HK-2 (cell line): ENCODE results near the gene HCN2.
A peak's percentile ranks its signal among the peaks of the same experiment; 100 is the strongest.
"Not testable (repeated sequence)": the region's sequence is repeated elsewhere in the genome, so short reads cannot be mapped to it uniquely, and the experiment has no call there.

Experiments used
- DNase-seq: peaks from one replicate; pipeline ENCODE4 v3.0.0-alpha.2; 2018; ENCODE audit not compliant: unreplicated experiment

Gene HCN2

GRCh38 chr19:620166-620862 is 30.6 kb downstream of the HCN2 start:
- no peak for DNase-seq

- not testable (repeated sequence) for DNase-seq
These were observed 31.5 kb downstream of the HCN2 start for GRCh38 chr19:621191-621590.

GRCh38 chr19:621819-622218 is 32.1 kb downstream of the HCN2 start:
- no peak for DNase-seq

- DNase-seq, result no peak
These were observed 33.0 kb downstream of the HCN2 start for GRCh38 chr19:622666-623065.

- no peak for DNase-seq
These were observed 33.7 kb downstream of the HCN2 start for GRCh38 chr19:623175-623916.

GRCh38 chr19:623974-624373 is 34.3 kb downstream of the HCN2 start:
- peak; percentile 44 for DNase-seq

- DNase-seq, result no peak
These were observed 34.9 kb downstream of the HCN2 start for GRCh38 chr19:624433-625109.

- no peak for DNase-seq
These were observed 35.6 kb downstream of the HCN2 start for GRCh38 chr19:625257-625656.

- not testable (repeated sequence) for DNase-seq
These were observed 36.9 kb downstream of the HCN2 start for GRCh38 chr19:626566-626965.

GRCh38 chr19:628168-628567 is 38.5 kb downstream of the HCN2 start:
- DNase-seq, result no peak

- not testable (repeated sequence) for DNase-seq
These were observed 39.8 kb downstream of the HCN2 start for GRCh38 chr19:629515-629914.

GRCh38 chr19:629961-630714 is 40.5 kb downstream of the HCN2 start:
- DNase-seq, result no peak

GRCh38 chr19:632579-633067 is 42.9 kb downstream of the HCN2 start:
- peak; percentile 82 for DNase-seq

GRCh38 chr19:633068-633785 is 43.5 kb downstream of the HCN2 start, which contains the start of gene POLRMT:
TSS of gene POLRMT (minus strand) at chr19:633537. CDS start at chr19:633512, 25 bp downstream.
- peak; percentile 98 for DNase-seq

- DNase-seq, result no peak
These were observed 44.3 kb downstream of the HCN2 start for GRCh38 chr19:633786-634639.

- DNase-seq, result no peak
These were observed 45.4 kb downstream of the HCN2 start for GRCh38 chr19:634975-635652.

GRCh38 chr19:638906-639252 is 49.2 kb downstream of the HCN2 start:
- no peak for DNase-seq

- DNase-seq, result peak; percentile 95
These were observed 49.8 kb downstream of the HCN2 start, which contains the start of gene FGF22 for GRCh38 chr19:639253-640160. TSS of gene FGF22 (plus strand) at chr19:639879. CDS start at chr19:639926, 47 bp downstream.
